Coronary artery (tissue), 2 donors: ENCODE data around the gene STAT6.

Experiments
- DNase-seq: peaks from one replicate; pipeline ENCODE4 v3.0.0-alpha.2; 2017; ENCODE audit warnings: low spot score
- H3K27ac ChIP-seq, 2 donors: fragments of 200-600 bp; sonication (generic); one replicate each; pipeline ENCODE4 v1.5.1; 2016 to 2019
- H3K4me3 ChIP-seq: fragments of 200-600 bp; sonication (generic); 2 replicates; pipeline ENCODE4 v1.5.1; 2016; ENCODE audit warnings: mild to moderate bottlenecking, moderate library complexity
- TF ChIP-seq, protein P1 (sequence below): fragments of 200-600 bp; sonication (generic); IDR thresholded peaks from one replicate; pipeline ENCODE4 v1.5.1; 2019; ENCODE audit warnings: antibody characterized with exemption

The STAT6 gene

GRCh38 chr12:57135527-57136326 is 24.6 kb upstream of the STAT6 start:
- TF ChIP-seq, protein P1, sequence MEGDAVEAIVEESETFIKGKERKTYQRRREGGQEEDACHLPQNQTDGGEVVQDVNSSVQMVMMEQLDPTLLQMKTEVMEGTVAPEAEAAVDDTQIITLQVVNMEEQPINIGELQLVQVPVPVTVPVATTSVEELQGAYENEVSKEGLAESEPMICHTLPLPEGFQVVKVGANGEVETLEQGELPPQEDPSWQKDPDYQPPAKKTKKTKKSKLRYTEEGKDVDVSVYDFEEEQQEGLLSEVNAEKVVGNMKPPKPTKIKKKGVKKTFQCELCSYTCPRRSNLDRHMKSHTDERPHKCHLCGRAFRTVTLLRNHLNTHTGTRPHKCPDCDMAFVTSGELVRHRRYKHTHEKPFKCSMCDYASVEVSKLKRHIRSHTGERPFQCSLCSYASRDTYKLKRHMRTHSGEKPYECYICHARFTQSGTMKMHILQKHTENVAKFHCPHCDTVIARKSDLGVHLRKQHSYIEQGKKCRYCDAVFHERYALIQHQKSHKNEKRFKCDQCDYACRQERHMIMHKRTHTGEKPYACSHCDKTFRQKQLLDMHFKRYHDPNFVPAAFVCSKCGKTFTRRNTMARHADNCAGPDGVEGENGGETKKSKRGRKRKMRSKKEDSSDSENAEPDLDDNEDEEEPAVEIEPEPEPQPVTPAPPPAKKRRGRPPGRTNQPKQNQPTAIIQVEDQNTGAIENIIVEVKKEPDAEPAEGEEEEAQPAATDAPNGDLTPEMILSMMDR, result no peak
- Histone ChIP-seq H3K4me3 (peak overlapping the region; percentile 63), H3K27ac (peak overlapping the region; percentile 90 to 99)
- DNase-seq, result no peak

GRCh38 chr12:57134949-57135348 is 23.8 kb upstream of the STAT6 start:
- no peak for DNase-seq
- Histone ChIP-seq H3K4me3 (peak overlapping the region; percentile 63), H3K27ac (peak overlapping the region; percentile 90 to 99)
- TF ChIP-seq, protein P1, result no peak

DNA sequence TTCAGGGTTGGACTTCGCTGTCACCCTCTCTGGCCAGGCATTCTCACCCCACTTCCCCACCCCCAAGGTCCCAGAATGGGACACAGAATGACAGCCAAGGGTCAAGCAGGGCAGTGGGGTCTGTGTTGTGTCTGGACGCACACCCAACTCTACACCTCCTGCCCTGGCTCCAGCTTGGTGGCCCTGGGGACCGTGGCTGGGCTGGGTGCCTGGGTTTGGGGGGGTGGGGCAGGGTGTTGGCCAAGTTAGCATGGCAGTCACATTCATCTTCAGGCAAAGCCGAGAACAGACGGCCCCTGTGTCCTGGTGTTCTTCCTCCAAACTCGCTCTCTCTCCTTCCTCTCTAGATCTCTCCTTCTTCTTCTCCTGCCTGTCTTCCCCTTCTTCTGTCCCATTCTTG is 22.8 kb upstream of the STAT6 start:
- Histone ChIP-seq H3K27ac (peak overlapping the region; percentile 90 to 99), H3K4me3 (peak overlapping the region; percentile 81)
- TF ChIP-seq, protein P1, result no peak
- no peak for DNase-seq

GRCh38 chr12:57133013-57133569 is 21.9 kb upstream of the STAT6 start:
- no peak for DNase-seq
- H3K4me3 ChIP-seq, result peak overlapping the region; percentile 81
- TF ChIP-seq, protein P1, result no peak

GRCh38 chr12:57131896-57132744 is 21.0 kb upstream of the STAT6 start:
- no peak for DNase-seq
- H3K27ac ChIP-seq, result peak overlapping the region; percentile 90 to 99

More at GRCh38 chr12:57133013-57133569, 21.9 kb upstream of the STAT6 start:
- H3K27ac ChIP-seq, result peak overlapping the region; percentile 90 to 99

DNA sequence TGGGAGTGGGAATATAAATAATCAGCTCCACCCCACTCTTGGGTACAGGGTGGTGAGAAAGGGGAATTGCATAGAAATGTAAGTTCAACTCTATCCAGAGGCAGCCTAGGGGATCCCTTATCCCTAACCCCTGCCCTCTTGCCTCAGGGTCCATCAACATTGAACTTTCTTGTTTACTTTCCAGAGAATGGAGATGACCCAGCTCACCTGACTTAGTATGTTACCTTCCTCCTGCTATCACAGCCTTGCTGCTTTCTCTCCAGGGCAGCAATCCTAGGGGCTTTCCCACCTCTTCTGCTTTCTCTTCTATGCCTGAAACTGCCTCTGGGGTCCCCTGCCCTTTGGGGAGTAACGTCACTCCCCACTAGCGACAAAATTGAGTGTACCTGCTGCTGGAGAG is 19.8 kb upstream of the STAT6 start:
- TF ChIP-seq, protein P1, result no peak

More at GRCh38 chr12:57131896-57132744, 21.0 kb upstream of the STAT6 start:
- H3K4me3 ChIP-seq, result peak overlapping the region; percentile 81
- TF ChIP-seq, protein P1, result no peak

More for the DNA sequence above, 19.8 kb upstream of the STAT6 start:
- H3K4me3 ChIP-seq, result peak overlapping the region; percentile 81
- H3K27ac ChIP-seq, result peak overlapping the region; percentile 90 to 99
- no peak for DNase-seq
